Natural killer cell (primary cell): ENCODE results near the gene HACD3. TPM values are rescaled to one million over a fixed set of nuclear protein-coding genes. Genes with fewer than 3 reads are reported as not detected.

Experiments
- ATAC-seq, 3 donors: fragments of 150-1000 bp in 2 of 3; fragments of 200-7000 bp in 1 of 3; cut with Tn5 transposase; 1 replicate in 1 of 3; 2 replicates in 2 of 3; pipeline ENCODE4 v1.10.0; 2021; ENCODE audit warnings: mild to moderate bottlenecking in 2 of 3, moderate library complexity in 2 of 3
- DNase-seq, 2 donors: peaks; one replicate each; pipeline versions ENCODE4 v3.0.0 to v3.0.0-alpha.2; 2013 to 2021; ENCODE audit warnings: mixed read lengths in 1 of 2
- H3K27ac ChIP-seq: one replicate; pipeline ENCODE4 v1.5.1; 2013; ENCODE audit warnings: mild to moderate bottlenecking, low read length
- H3K27me3 ChIP-seq: one replicate; pipeline ENCODE4 v1.6.1; 2013; ENCODE audit warnings: low read length; ENCODE audit not compliant: control insufficient read depth, insufficient read depth
- H3K36me3 ChIP-seq: one replicate; pipeline ENCODE4 v1.6.1; 2013; ENCODE audit warnings: low read length; ENCODE audit not compliant: control insufficient read depth, insufficient read depth
- H3K4me1 ChIP-seq: one replicate; pipeline ENCODE4 v1.6.1; 2013; ENCODE audit warnings: low read length; ENCODE audit not compliant: control insufficient read depth, insufficient read depth
- H3K4me3 ChIP-seq: one replicate; pipeline ENCODE4 v1.5.1; 2013; ENCODE audit warnings: low read length
- H3K9me3 ChIP-seq: one replicate; pipeline ENCODE4 v1.6.1; 2013; ENCODE audit warnings: low read length; ENCODE audit not compliant: control insufficient read depth, insufficient read depth
- H3K27ac Mint-ChIP-seq, 2 donors: one replicate each; pipeline ENCODE4 v1.8.0; 2022; ENCODE audit warnings: mild to moderate bottlenecking in 2 of 2, mixed read lengths in 2 of 2, moderate library complexity in 1 of 2
- H3K27me3 Mint-ChIP-seq, 2 donors: one replicate each; pipeline ENCODE4 v1.8.0; 2022; ENCODE audit warnings: low read depth in 2 of 2, mixed read lengths in 2 of 2
- H3K36me3 Mint-ChIP-seq: one replicate; pipeline ENCODE4 v1.8.0; 2022; ENCODE audit warnings: mixed read lengths
- H3K4me1 Mint-ChIP-seq, 2 donors: one replicate each; pipeline ENCODE4 v1.8.0; 2022; ENCODE audit warnings: mixed read lengths in 2 of 2
- H3K4me3 Mint-ChIP-seq: one replicate; pipeline ENCODE4 v1.8.0; 2022; ENCODE audit warnings: mild to moderate bottlenecking, moderate library complexity, mixed read lengths
- H3K9me3 Mint-ChIP-seq, 2 donors: one replicate each; pipeline ENCODE4 v1.8.0; 2022; ENCODE audit warnings: mixed read lengths in 2 of 2
- WGBS: methylation state at CpG from one replicate; pipeline ENCODE4 v1.1.7; 2013; ENCODE audit warnings: missing lambda C conversion rate; ENCODE audit not compliant: insufficient coverage; 5-methylcytosine and 5-hydroxymethylcytosine counted together
- intact Hi-C: fragments of 100-400 bp; cut with micrococcal nuclease; formaldehyde crosslinking; loops from one replicate; pipeline ENCODE4 v1.14.2; 2022
- total RNA-seq, 4 donors: library from RNA; stranded (reverse); fragments of 120-200 nt in 1 of 4; gene quantifications; one replicate each; pipeline versions ENCODE4 v1.2.3 to v1.2.4, GENCODE V29; 2013 to 2022
- TF ChIP-seq, protein P1 (sequence below): fragments of 200-600 bp; IDR thresholded peaks from one replicate; pipeline ENCODE4 v1.8.0; 2022; ENCODE audit warnings: antibody characterized with exemption

Gene HACD3
- total RNA-seq, 3 donors from 2014 or later (not counting 1 experiment from before 2014, with no cell fraction given) = 13.5 to 24.7 (median 15.1) TPM

DNA sequence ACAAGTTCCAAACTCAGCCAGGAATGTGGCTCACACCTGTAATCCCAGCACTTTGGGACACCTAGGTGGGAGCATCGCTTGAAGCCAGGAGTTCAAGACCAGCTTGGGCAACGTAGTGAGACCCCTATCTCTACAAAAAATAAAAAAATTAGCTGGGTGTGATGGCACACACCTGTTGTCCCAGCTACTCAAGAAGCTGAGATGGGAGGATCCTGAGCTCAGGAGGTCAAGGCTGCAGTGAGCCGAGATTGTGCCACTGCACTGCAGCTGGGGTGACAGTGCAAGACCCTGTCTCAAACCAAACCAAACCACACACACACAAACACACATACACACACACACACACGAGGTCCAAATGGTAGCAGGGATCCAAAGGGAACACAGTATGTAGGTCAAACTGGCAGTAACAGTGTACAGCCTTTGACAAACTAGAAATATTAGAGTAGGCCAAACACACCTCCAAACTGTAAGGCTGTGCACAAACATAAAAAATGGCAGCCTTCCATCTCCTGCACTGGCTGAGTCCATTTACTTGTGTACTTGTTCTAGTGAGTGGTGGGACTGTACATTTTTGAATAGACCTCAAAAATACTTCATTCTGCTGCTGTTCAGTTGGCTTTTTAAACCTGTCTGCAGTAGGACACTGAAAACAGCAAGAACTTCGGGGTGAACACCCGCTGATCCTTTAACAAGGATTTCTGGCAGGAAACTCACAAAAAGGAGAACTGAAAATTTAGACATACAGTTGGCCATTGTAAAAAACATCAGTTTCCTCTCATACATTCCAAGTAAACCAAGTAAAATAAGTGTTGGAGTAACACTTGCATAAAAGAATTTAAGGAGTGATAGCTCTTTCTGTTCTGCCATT lies 47.1 kb downstream of the HACD3 start:
- peaks cover 9% of the 10 kb centered on the region for H3K36me3 Mint-ChIP-seq
- ATAC-seq (no peak), DNase-seq (no peak)
- TF ChIP-seq, protein P1, sequence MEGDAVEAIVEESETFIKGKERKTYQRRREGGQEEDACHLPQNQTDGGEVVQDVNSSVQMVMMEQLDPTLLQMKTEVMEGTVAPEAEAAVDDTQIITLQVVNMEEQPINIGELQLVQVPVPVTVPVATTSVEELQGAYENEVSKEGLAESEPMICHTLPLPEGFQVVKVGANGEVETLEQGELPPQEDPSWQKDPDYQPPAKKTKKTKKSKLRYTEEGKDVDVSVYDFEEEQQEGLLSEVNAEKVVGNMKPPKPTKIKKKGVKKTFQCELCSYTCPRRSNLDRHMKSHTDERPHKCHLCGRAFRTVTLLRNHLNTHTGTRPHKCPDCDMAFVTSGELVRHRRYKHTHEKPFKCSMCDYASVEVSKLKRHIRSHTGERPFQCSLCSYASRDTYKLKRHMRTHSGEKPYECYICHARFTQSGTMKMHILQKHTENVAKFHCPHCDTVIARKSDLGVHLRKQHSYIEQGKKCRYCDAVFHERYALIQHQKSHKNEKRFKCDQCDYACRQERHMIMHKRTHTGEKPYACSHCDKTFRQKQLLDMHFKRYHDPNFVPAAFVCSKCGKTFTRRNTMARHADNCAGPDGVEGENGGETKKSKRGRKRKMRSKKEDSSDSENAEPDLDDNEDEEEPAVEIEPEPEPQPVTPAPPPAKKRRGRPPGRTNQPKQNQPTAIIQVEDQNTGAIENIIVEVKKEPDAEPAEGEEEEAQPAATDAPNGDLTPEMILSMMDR = no peak
- Histone ChIP-seq H3K9me3 (no peaks in the 10 kb centered on the region), H3K4me1 (no peaks in the 10 kb centered on the region), H3K27me3 (no peaks in the 10 kb centered on the region), H3K36me3 (peaks cover 45% of the 10 kb centered on the region), H3K4me3 (no peak overlapping the region), H3K27ac (no peak overlapping the region)
- 62% methylated on average over 5 of the region's 6 CpGs for WGBS
- no peaks in the 10 kb centered on the region for H3K27me3 Mint-ChIP-seq
- no peaks in the 10 kb centered on the region for H3K9me3 Mint-ChIP-seq
- peaks cover 4% of the 10 kb centered on the region in 2 donors for H3K4me1 Mint-ChIP-seq
- intact Hi-C loops = no loop called here
- H3K27ac Mint-ChIP-seq = no peak overlapping the region
- H3K4me3 Mint-ChIP-seq = no peak overlapping the region

DNA sequence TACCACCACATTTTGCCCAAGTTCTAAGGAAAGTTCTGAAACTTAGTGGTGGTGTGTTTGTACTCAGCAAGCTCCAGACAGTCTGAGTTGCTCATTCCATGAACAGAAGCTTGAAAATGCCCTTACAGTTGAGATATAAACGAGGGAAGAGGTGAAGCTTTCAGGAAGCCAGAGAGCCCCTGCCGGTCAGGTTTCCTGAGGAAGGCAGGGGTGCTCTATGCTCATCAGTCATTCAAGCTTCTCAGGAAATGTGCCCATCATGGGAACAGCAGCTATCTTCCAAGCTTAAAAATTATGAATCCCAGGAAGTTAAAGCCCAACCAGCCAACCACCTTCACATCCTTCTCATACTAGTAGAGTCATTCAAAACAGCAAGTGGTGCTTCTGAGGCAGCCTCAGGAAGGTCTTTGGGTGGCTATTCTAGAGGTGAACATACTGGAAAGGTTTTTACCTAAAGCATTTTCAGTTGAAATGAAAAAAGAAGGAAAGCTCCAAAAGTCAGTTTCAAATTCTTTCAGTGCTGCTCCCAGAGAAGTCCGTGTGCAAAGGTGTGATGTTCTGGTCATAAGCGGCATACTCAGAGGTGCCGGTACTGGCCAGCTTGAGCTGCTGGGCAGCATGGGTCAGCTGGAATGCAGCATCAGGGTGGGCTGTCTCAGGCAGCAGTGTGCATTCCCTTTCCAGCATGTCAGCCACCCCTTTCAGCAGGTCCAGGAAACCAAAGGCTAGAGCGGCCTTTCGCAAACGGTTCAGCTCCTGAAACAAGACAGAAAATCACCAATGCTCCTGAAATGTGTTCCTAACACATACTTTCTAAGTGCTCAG lies 48.9 kb downstream of the HACD3 start:
- intact Hi-C loops = no loop called here
- no peak for ATAC-seq
- Histone ChIP-seq H3K4me1 (no peaks in the 10 kb centered on the region), H3K36me3 (peaks cover 47% of the 10 kb centered on the region), H3K27me3 (no peaks in the 10 kb centered on the region), H3K27ac (no peak overlapping the region), H3K9me3 (no peaks in the 10 kb centered on the region), H3K4me3 (no peak overlapping the region)
- TF ChIP-seq, protein P1 = no peak
- DNase-seq = no peak
- Mint-ChIP-seq H3K4me3 (no peak overlapping the region), H3K27ac (no peak overlapping the region), H3K27me3 (no peaks in the 10 kb centered on the region), H3K9me3 (no peaks in the 10 kb centered on the region), H3K4me1 (peaks cover 20 to 22% of the 10 kb centered on the region in 2 donors), H3K36me3 (peaks cover 13% of the 10 kb centered on the region)
- 82% methylated on average over 8 of the region's 8 CpGs for WGBS

DNA sequence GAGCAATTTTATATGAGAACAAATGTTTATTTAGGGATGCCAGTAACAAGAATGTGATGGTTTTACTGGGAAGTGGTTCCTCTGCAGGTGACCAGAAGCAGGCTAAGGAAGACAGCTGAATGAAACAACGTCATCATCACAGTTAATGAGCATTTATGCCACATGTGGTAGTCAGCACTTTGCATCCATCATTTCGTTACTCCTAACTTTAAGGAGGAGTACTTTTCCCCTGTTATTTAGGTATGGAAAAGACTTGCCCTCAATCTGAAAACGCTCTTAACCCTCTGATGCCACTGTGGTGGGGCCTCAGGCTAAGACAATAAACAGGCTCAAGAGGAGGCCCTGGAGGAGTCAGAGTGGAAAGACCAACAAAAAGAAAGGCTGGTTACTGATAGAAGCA lies 49.5 kb downstream of the HACD3 start:
- Histone ChIP-seq H3K36me3 (peaks cover 50% of the 10 kb centered on the region), H3K4me3 (no peak overlapping the region), H3K9me3 (no peaks in the 10 kb centered on the region), H3K27ac (no peak overlapping the region), H3K27me3 (no peaks in the 10 kb centered on the region), H3K4me1 (no peaks in the 10 kb centered on the region)
- 100% methylated on average over 3 of the region's 3 CpGs for WGBS
- H3K9me3 Mint-ChIP-seq = no peaks in the 10 kb centered on the region
- peaks cover 13% of the 10 kb centered on the region for H3K36me3 Mint-ChIP-seq
- H3K27me3 Mint-ChIP-seq = no peaks in the 10 kb centered on the region
- H3K4me3 Mint-ChIP-seq = no peak overlapping the region
- TF ChIP-seq, protein P1 = no peak
- intact Hi-C loops = no loop called here
- H3K4me1 Mint-ChIP-seq = peaks cover 24 to 26% of the 10 kb centered on the region in 2 donors
- DNase-seq (no peak), ATAC-seq (no peak)
- no peak overlapping the region for H3K27ac Mint-ChIP-seq
